MCF 10A (cell line): Measurements from ENCODE around the gene GPR84. TPM values are rescaled to one million over a fixed set of nuclear protein-coding genes. Genes with fewer than 3 reads are reported as not detected.

Experiments used
- BruUV-seq: library from RNA; stranded (reverse); fragments of 400-500 nt; replicated peaks from 2 replicates; lab custom pipeline; 2021; lab: Mats Ljungman, UMichigan
- CTCF ChIA-PET: fragments of 300-600 bp; sonication (Branson Sonifier 250); formaldehyde crosslinking; extraction: SDS; loops from one replicate; lab custom pipeline; 2021; ENCODE audit warnings: antibody characterized with exemption, inconsistent platforms; lab: Yijun Ruan, JAX
- POLR2A ChIA-PET: fragments of 300-600, 350-650 bp; sonication (Branson Sonifier 250); formaldehyde crosslinking; extraction: SDS; loops from one replicate; lab custom pipeline; 2020; ENCODE audit warnings: antibody characterized with exemption, inconsistent platforms; lab: Yijun Ruan, JAX
- DNase-seq: peaks from one replicate; pipeline ENCODE4 v3.0.0-alpha.2; 2018; ENCODE audit not compliant: unreplicated experiment
- H3K27ac Mint-ChIP-seq: one replicate; pipeline ENCODE4 v1.8.0; 2022; ENCODE audit warnings: mild to moderate bottlenecking, low read depth, mixed read lengths; ENCODE audit not compliant: unreplicated experiment
- H3K27me3 Mint-ChIP-seq: one replicate; pipeline ENCODE4 v1.8.0; 2022; ENCODE audit warnings: mixed read lengths; ENCODE audit not compliant: insufficient read depth, unreplicated experiment
- H3K36me3 Mint-ChIP-seq: one replicate; pipeline ENCODE4 v1.8.0; 2022; ENCODE audit warnings: mild to moderate bottlenecking, moderate library complexity, mixed read lengths; ENCODE audit not compliant: insufficient read depth, unreplicated experiment
- H3K4me1 Mint-ChIP-seq: one replicate; pipeline ENCODE4 v1.8.0; 2022; ENCODE audit warnings: mixed read lengths; ENCODE audit not compliant: insufficient read depth, unreplicated experiment
- H3K4me3 Mint-ChIP-seq: one replicate; pipeline ENCODE4 v1.8.0; 2022; ENCODE audit warnings: mild to moderate bottlenecking, moderate library complexity, mixed read lengths; ENCODE audit not compliant: unreplicated experiment
- H3K9me3 Mint-ChIP-seq: one replicate; pipeline ENCODE4 v1.8.0; 2022; ENCODE audit warnings: mixed read lengths; ENCODE audit not compliant: unreplicated experiment
- CTCF ChIP-seq: fragments of 200-600 bp; IDR thresholded peaks from one replicate; pipeline ENCODE4 v1.8.0; 2022; ENCODE audit warnings: antibody characterized with exemption, mild to moderate bottlenecking; ENCODE audit not compliant: unreplicated experiment
- intact Hi-C: fragments of 100-400 bp; cut with micrococcal nuclease; formaldehyde crosslinking; loops from 2 replicates; pipeline ENCODE4 v1.14.1; 2022
- total RNA-seq: library from RNA; stranded (reverse); gene quantifications from 2 replicates; pipeline ENCODE4 v1.2.3, GENCODE V29; 2022

GPR84 gene
- total RNA-seq, 1 experiment from 2014 or later: not detected

- peaks cover 37% of the 10 kb centered on the region for H3K4me1 Mint-ChIP-seq
- BruUV-seq: no TSS peak
- intact Hi-C loops: loop anchor here (1.0 kb wide), 2 partner anchors 9 to 15 kb away; no protein-coding TSS in a partner anchor
- peak overlapping the region; percentile 74 for H3K4me3 Mint-ChIP-seq
- H3K27ac Mint-ChIP-seq: peak overlapping the region; percentile 49
- H3K9me3 Mint-ChIP-seq: no peaks in the 10 kb centered on the region
- no peaks in the 10 kb centered on the region for H3K36me3 Mint-ChIP-seq
- ChIA-PET POLR2A (interaction anchor here (0.7 to 2.4 kb wide), 10 partner anchors 8 to 99 kb away, joined by 3 to 20 read pairs (median 4); partner anchors contain the start of gene HNRNPA1), CTCF (interaction anchor here (0.6 to 8.2 kb wide), 71 partner anchors 8 to 575 kb away, joined by 3 to 120 read pairs (median 6); partner anchors contain the start of genes COPZ1, HNRNPA1, HOXC5 and NFE2)
- peak; percentile 92 for DNase-seq
- peak; percentile 99 for TF ChIP-seq CTCF
- no peaks in the 10 kb centered on the region for H3K27me3 Mint-ChIP-seq
These were observed 15.3 kb upstream of the GPR84 start for GRCh38 chr12:54379398-54380201.

- ChIA-PET POLR2A (interaction anchor here (0.7 to 2.4 kb wide), 9 partner anchors 8 to 98 kb away, joined by 3 to 20 read pairs (median 4); partner anchors contain the start of gene HNRNPA1), CTCF (interaction anchor here (0.6 to 8.2 kb wide), 65 partner anchors 7 to 391 kb away, joined by 3 to 120 read pairs (median 7); partner anchors contain the start of genes COPZ1, HNRNPA1, HOXC5 and NFE2)
- no TSS peak for BruUV-seq
- Mint-ChIP-seq H3K36me3 (no peaks in the 10 kb centered on the region), H3K27ac (no peak overlapping the region), H3K9me3 (no peaks in the 10 kb centered on the region), H3K27me3 (no peaks in the 10 kb centered on the region), H3K4me3 (peak overlapping the region; percentile 74), H3K4me1 (peaks cover 43% of the 10 kb centered on the region)
- DNase-seq: peak; percentile 52
- intact Hi-C loops: loop anchor here (1.0 kb wide), 2 partner anchors 9 to 15 kb away; no protein-coding TSS in a partner anchor
- no peak for TF ChIP-seq CTCF
These were observed 14.6 kb upstream of the GPR84 start for GRCh38 chr12:54378796-54379397.

GRCh38 chr12:54377797-54378515, 13.7 kb upstream of the GPR84 start:
- no TSS peak for BruUV-seq
- DNase-seq: no peak
- Mint-ChIP-seq H3K27me3 (no peaks in the 10 kb centered on the region), H3K4me1 (peaks cover 45% of the 10 kb centered on the region), H3K27ac (no peak overlapping the region), H3K4me3 (peak overlapping the region; percentile 74), H3K36me3 (no peaks in the 10 kb centered on the region), H3K9me3 (no peaks in the 10 kb centered on the region)
- CTCF ChIA-PET: interaction anchor here (1.3 to 8.2 kb wide), 11 partner anchors 6 to 171 kb away, joined by 7 to 120 read pairs (median 30); partner anchors contain the start of gene COPZ1
- intact Hi-C loops: no loop called here
- POLR2A ChIA-PET: interaction anchor here (0.7 to 1.7 kb wide), 3 partner anchors 9 to 97 kb away, joined by 3 to 9 read pairs (median 4); partner anchors contain the start of gene HNRNPA1
- TF ChIP-seq CTCF: no peak
